ENCODE data around the gene TIMM44. TPM values are rescaled to one million over a fixed set of nuclear protein-coding genes. Genes with fewer than 3 reads are reported as not detected.

The TIMM44 gene
- total RNA-seq, 1 donor from 2014 or later: 151 TPM

DNA sequence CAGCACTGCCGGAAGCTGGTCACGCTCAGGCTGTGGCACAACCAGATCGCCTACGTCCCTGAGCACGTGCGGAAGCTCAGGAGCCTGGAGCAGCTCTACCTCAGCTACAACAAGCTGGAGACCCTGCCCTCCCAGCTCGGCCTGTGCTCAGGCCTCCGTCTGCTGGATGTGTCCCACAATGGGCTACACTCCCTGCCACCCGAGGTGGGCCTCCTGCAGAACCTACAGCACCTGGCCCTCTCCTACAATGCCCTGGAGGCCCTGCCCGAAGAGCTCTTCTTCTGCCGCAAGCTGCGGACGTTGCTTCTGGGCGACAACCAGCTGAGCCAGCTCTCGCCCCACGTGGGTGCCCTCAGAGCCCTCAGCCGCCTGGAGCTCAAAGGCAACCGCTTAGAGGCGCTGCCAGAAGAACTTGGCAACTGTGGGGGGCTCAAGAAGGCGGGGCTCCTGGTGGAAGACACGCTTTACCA is 43.0 kb downstream of the TIMM44 start:
- intact Hi-C loops (cut with DNase I): no loop called here
- Histone ChIP-seq H3K4me1 (peaks cover 5 to 18% of the 10 kb centered on the region in 2 donors), H3K27ac (no peak overlapping the region), H3K27me3 (no peaks in the 10 kb centered on the region), H3K4me3 (no peak overlapping the region), H3K9me3 (no peaks in the 10 kb centered on the region), H3K36me3 (peaks cover 0 to under 1% of the 10 kb centered on the region in 2 donors)
- DNase-seq (ENCODE audit: low spot score in 2 of 2): no peak
- TF ChIP-seq, protein P1, sequence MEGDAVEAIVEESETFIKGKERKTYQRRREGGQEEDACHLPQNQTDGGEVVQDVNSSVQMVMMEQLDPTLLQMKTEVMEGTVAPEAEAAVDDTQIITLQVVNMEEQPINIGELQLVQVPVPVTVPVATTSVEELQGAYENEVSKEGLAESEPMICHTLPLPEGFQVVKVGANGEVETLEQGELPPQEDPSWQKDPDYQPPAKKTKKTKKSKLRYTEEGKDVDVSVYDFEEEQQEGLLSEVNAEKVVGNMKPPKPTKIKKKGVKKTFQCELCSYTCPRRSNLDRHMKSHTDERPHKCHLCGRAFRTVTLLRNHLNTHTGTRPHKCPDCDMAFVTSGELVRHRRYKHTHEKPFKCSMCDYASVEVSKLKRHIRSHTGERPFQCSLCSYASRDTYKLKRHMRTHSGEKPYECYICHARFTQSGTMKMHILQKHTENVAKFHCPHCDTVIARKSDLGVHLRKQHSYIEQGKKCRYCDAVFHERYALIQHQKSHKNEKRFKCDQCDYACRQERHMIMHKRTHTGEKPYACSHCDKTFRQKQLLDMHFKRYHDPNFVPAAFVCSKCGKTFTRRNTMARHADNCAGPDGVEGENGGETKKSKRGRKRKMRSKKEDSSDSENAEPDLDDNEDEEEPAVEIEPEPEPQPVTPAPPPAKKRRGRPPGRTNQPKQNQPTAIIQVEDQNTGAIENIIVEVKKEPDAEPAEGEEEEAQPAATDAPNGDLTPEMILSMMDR (IDR thresholded peaks at IDR 0.05): no peak

DNA sequence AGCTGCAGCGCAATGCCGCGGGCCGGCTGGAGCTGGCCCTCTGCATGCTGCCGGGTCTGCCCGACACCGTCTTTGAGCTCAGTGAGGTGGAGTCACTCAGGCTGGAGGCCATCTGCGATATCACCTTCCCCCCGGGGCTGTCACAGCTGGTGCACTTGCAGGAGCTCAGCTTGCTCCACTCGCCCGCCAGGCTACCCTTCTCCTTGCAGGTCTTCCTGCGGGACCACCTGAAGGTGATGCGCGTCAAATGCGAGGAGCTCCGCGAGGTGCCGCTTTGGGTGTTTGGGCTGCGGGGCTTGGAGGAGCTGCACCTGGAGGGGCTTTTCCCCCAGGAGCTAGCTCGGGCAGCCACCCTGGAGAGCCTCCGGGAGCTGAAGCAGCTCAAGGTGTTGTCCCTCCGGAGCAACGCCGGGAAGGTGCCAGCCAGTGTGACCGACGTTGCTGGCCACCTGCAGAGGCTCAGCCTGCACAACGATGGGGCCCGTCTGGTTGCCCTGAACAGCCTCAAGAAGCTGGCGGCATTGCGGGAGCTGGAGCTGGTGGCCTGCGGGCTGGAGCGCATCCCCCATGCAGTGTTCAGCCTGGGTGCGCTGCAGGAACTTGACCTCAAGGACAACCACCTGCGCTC is 43.6 kb downstream of the TIMM44 start:
- TF ChIP-seq, protein P1 (IDR thresholded peaks at IDR 0.05): no peak
- Histone ChIP-seq H3K27ac (no peak overlapping the region), H3K36me3 (no peaks in the 10 kb centered on the region), H3K27me3 (no peaks in the 10 kb centered on the region), H3K9me3 (no peaks in the 10 kb centered on the region), H3K4me1 (peaks cover 4 to 12% of the 10 kb centered on the region in 2 donors), H3K4me3 (no peak overlapping the region)
- no peak for DNase-seq (ENCODE audit: low spot score in 2 of 2)
- intact Hi-C loops (cut with DNase I): no loop called here

DNA sequence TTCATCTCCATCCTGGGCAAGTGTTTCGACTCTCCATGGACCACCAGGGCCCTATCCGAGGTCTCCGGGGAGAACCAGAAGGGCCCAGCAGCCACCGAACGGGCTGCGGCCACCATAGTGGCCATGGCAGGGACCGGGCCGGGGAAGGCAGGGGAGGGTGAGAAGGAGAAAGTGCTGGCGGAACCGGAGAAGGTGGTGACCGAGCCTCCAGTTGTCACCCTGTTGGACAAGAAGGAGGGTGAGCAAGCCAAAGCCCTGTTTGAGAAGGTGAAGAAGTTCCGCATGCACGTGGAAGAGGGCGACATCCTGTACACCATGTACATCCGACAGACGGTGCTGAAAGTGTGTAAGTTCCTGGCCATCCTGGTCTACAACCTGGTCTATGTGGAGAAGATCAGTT is 44.5 kb downstream of the TIMM44 start:
- Histone ChIP-seq H3K27me3 (no peaks in the 10 kb centered on the region), H3K9me3 (no peaks in the 10 kb centered on the region), H3K36me3 (no peaks in the 10 kb centered on the region), H3K27ac (no peak overlapping the region), H3K4me1 (peaks cover 0 to 7% of the 10 kb centered on the region in 2 donors), H3K4me3 (no peak overlapping the region)
- intact Hi-C loops (cut with DNase I): no loop called here
- no peak for DNase-seq (ENCODE audit: low spot score in 2 of 2)
- TF ChIP-seq, protein P1 (IDR thresholded peaks at IDR 0.05): no peak

DNA sequence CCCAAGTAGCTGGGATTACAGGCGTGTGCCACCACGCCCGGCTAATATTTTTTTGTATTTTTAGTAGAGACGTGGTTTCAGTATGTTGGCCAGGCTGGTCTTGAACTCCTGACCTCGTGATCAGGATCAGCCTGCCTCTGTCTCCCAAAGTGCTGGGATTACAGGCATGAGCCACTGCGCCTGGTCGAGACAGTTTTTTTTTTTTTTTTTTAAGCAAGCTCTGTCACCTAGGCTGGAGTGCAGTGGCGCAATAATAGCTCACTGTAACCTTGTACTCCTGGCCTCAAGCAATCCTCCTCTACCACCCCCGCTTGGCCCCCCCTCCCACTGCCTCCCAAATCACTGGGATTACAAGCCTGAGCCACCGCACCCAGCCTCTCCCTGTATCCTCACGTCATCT is 46.2 kb downstream of the TIMM44 start:
- Histone ChIP-seq H3K4me1 (no peaks in the 10 kb centered on the region), H3K27me3 (no peaks in the 10 kb centered on the region), H3K9me3 (no peaks in the 10 kb centered on the region), H3K27ac (no peak overlapping the region), H3K36me3 (no peaks in the 10 kb centered on the region), H3K4me3 (no peak overlapping the region)
- TF ChIP-seq, protein P1 (IDR thresholded peaks at IDR 0.05): no peak
- no peak for DNase-seq (ENCODE audit: low spot score in 2 of 2)
- intact Hi-C loops (cut with DNase I): no loop called here

DNA sequence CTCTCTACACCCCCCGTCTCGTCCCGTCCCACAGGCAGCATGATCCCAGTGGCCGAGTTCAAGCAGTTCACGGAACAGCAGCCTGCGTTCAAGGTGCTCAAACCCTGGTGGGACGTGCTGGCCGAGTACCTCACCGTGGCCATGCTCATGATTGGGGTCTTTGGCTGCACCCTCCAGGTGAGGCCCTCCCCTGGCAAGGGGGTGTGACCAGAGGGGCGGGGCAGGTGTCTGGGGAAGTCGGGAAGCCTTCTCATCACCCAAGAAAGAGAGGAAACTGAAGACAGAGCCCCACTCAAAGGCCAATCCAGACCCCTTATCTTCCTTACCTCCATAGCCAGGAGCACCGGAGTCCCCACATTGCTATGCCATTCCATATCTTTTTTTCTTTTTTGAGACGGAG is 47.9 kb downstream of the TIMM44 start:
- H3K36me3 ChIP-seq: no peaks in the 10 kb centered on the region
- no peak for DNase-seq (ENCODE audit: low spot score in 2 of 2)
- H3K4me1 ChIP-seq: no peaks in the 10 kb centered on the region
- no peak overlapping the region for H3K4me3 ChIP-seq
- TF ChIP-seq, protein P1 (IDR thresholded peaks at IDR 0.05): no peak
- no peaks in the 10 kb centered on the region for H3K27me3 ChIP-seq
- intact Hi-C loops (cut with DNase I): no loop called here
- no peak overlapping the region for H3K27ac ChIP-seq
- no peaks in the 10 kb centered on the region for H3K9me3 ChIP-seq
